ENCODE measurements around the gene PITPNM3.

DNA sequence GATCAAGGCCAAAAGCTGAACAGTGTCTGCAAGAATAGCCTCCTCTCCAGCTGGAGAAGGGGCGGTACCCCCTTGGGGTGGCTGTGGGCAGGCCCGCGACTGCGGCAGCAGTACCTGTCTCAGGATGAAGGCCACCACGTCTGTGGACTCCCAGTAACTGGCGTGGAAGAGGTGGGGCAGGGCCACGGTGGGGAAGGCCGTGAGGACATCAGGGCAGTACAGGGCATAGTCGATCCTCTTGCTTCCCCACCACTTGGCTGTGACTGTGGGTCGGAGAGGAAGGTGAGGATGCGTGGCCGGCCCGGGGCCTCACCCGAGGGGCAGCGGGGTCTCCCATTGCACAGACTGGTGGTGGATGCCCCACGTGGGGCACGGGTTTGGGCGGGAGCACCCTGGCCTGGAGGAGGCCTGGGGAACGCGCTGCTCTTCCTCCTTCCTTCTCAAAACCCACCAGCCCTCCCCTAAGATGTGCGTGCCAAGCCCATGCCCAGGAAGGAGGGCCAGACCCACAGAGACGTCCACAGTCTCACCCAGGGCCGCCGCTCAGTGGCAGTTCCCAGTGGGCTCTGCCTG is 86.1 kb downstream of the PITPNM3 start:
- TF ChIP-seq, protein P1, sequence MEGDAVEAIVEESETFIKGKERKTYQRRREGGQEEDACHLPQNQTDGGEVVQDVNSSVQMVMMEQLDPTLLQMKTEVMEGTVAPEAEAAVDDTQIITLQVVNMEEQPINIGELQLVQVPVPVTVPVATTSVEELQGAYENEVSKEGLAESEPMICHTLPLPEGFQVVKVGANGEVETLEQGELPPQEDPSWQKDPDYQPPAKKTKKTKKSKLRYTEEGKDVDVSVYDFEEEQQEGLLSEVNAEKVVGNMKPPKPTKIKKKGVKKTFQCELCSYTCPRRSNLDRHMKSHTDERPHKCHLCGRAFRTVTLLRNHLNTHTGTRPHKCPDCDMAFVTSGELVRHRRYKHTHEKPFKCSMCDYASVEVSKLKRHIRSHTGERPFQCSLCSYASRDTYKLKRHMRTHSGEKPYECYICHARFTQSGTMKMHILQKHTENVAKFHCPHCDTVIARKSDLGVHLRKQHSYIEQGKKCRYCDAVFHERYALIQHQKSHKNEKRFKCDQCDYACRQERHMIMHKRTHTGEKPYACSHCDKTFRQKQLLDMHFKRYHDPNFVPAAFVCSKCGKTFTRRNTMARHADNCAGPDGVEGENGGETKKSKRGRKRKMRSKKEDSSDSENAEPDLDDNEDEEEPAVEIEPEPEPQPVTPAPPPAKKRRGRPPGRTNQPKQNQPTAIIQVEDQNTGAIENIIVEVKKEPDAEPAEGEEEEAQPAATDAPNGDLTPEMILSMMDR (conservative IDR thresholded peaks at IDR 0.05; ENCODE audit: low read length): no peak
- no peak for TF ChIP-seq EZH2phosphoT487 (IDR thresholded peaks at IDR 0.05; ENCODE audit: borderline replicate concordance)

All from Loucy (cell line).